HepG2 (cell line): Measurements from ENCODE around the gene RBM3. TPM values are rescaled to one million over a fixed set of nuclear protein-coding genes. Genes with fewer than 3 reads are reported as not detected.

Experiments used
- DNMT1 ChIP-seq: sonication (generic); formaldehyde crosslinking; IDR thresholded peaks from 2 replicates; pipeline ENCODE4 v1.5.1; 2020; ENCODE audit warnings: mild to moderate bottlenecking, missing genetic modification reagents
- FOXP4 ChIP-seq: sonication (generic); formaldehyde crosslinking; IDR thresholded peaks from 2 replicates; pipeline ENCODE4 v1.4.0; 2020; ENCODE audit warnings: missing genetic modification reagents
- HCFC1 ChIP-seq: fragments of 150-350 bp; IDR thresholded peaks from 2 replicates; pipeline ENCODE4 v1.6.1; 2014; ENCODE audit warnings: low read depth, low read length
- HIVEP1 ChIP-seq: sonication (generic); formaldehyde crosslinking; IDR thresholded peaks from 2 replicates; pipeline ENCODE4 v1.4.0; 2020; ENCODE audit warnings: mild to moderate bottlenecking, missing genetic modification reagents
- HNRNPUL1 ChIP-seq: fragments of 200-400 bp; formaldehyde crosslinking; IDR thresholded peaks from 2 replicates; pipeline ENCODE4 v1.6.1; 2017; ENCODE audit warnings: low read depth, mild to moderate bottlenecking, low read length, moderate library complexity
- HOXA5 ChIP-seq: sonication (generic); formaldehyde crosslinking; IDR thresholded peaks from 2 replicates; pipeline ENCODE4 v1.4.0; 2020; ENCODE audit warnings: missing genetic modification reagents
- KDM5B ChIP-seq: sonication (generic); formaldehyde crosslinking; IDR thresholded peaks from 2 replicates; pipeline ENCODE4 v1.4.0; 2020; ENCODE audit warnings: missing genetic modification reagents, mild to moderate bottlenecking, borderline replicate concordance
- MAFK ChIP-seq, 2 experiments: IDR thresholded peaks in 1 of 2; conservative IDR thresholded peaks in 1 of 2; 2 replicates each; pipeline ENCODE4 v1.6.1; 2011; ENCODE audit warnings: improper control_type of control experiment in 2 of 2, low read length in 2 of 2
- NFATC3 ChIP-seq: sonication (generic); formaldehyde crosslinking; IDR thresholded peaks from 2 replicates; pipeline ENCODE4 v1.5.1; 2020; ENCODE audit warnings: mild to moderate bottlenecking, missing genetic modification reagents
- SPEN ChIP-seq: sonication (generic); formaldehyde crosslinking; IDR thresholded peaks from 2 replicates; pipeline ENCODE4 v1.5.1; 2020; ENCODE audit warnings: low read depth, mild to moderate bottlenecking, missing genetic modification reagents
- ZC3H4 ChIP-seq: sonication (generic); formaldehyde crosslinking; IDR thresholded peaks from 2 replicates; pipeline ENCODE4 v1.4.0; 2020; ENCODE audit warnings: missing genetic modification reagents, borderline replicate concordance
- ZNF317 ChIP-seq: sonication (generic); formaldehyde crosslinking; IDR thresholded peaks from 2 replicates; pipeline ENCODE4 v1.5.0; 2020; ENCODE audit warnings: mild to moderate bottlenecking, missing genetic modification reagents
- ZNF547 ChIP-seq: sonication (generic); formaldehyde crosslinking; IDR thresholded peaks from 2 replicates; pipeline ENCODE4 v1.5.1; 2020; ENCODE audit warnings: mild to moderate bottlenecking, missing genetic modification reagents
- polyA plus RNA-seq, 8 experiments: library from polyadenylated mRNA; depleted of rRNA in 3 of 8; stranded (reverse) in 7 of 8; unstranded in 1 of 8; fragments of >200 nt; fragmentation: Illumina TruSeq in 4 of 8; extraction: Trizol in 4 of 8; gene quantifications; 2 replicates each; pipeline versions ENCODE4 v1.2.1 to v1.2.3, GENCODE V29; 2011 to 2016; ENCODE audit warnings: low read depth in 4 of 8, missing spikeins in 1 of 8, mixed read lengths in 1 of 8; ENCODE audit not compliant: insufficient read depth in 1 of 8
- total RNA-seq, 5 experiments: library from RNA; depleted of rRNA; stranded (reverse); fragments of >200 nt; fragmentation: Illumina TruSeq; extraction: Trizol; gene quantifications; 2 replicates each; pipeline ENCODE4 v1.2.3, GENCODE V29; 2016; ENCODE audit warnings: low read depth in 1 of 5
- TF ChIP-seq, protein P1 (sequence below): sonication (generic); formaldehyde crosslinking; IDR thresholded peaks from 2 replicates; pipeline ENCODE4 v1.5.0; 2020; ENCODE audit warnings: missing genetic modification reagents
- TF ChIP-seq, protein P2 (sequence below): sonication (generic); formaldehyde crosslinking; IDR thresholded peaks from 2 replicates; pipeline ENCODE4 v1.5.1; 2020; ENCODE audit warnings: mild to moderate bottlenecking, moderate library complexity, missing genetic modification reagents

RBM3 gene
- total and polyA plus RNA-seq, 2 of the 13 experiments (the other 11 are each of a cell fraction or from before 2014, with no cell fraction given): 123 to 182 TPM

DNA sequence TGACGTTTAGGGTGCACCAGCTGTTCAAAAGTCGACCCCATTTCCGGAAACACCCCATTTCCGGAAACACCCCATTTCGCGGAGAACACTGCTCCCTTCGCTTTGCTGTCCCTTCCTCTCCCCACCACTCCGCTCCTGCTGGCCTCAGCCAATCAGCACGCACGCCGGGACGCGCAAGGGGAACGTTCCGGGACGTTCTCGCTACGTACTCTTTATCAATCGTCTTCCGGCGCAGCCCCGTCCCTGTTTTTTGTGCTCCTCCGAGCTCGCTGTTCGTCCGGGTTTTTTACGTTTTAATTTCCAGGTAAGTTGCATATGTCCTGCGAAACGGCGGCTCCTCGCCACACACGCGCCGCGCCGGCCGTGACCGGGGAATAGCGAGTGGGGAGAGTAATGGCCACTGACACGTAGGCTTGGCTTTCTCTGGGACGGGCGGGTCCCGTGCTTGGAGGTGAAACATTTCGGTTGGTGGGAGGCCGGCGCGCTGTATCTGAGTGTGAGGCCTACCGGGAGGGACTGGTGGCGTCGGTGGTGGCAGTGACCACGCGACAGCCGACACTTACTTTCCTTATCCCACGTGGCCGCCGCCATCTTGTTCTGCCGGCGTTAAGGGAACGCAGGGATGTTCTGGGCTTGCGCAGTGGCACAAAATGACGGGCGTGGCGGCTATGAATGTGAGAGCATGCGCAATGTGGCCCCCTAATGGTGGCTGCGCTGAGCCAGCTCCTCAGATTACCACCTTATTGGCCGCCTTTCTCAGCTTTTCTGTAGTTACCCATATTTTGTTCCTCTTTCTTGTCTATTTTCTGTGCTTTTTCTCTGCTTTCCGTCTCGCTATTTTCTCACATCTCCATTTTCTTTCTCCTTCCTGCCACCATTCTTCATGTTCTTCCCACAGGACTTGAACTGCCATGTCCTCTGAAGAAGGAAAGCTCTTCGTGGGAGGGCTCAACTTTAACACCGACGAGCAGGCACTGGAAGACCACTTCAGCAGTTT is at the start of gene RBM3 (continued):
- TF ChIP-seq ZC3H4 (CRISPR knock-in tag) (peak; percentile 94; the same call in 1 of the 2 replicates), HCFC1 (no peak; the same call in 1 of the 2 replicates), FOXP4 (CRISPR knock-in tag) (0 out of 2 replicates have a peak, but pooled peaks have one; percentile 2), ZNF317 (CRISPR knock-in tag) (peak; percentile 71), MAFK (conservative IDR thresholded peaks at IDR 0.05 in 1 of 2, IDR thresholded peaks at IDR 0.05 in 1 of 2; ENCODE audit: low read length in 2 of 2) (no peak), NFATC3 (no peak), HIVEP1 (CRISPR knock-in tag) (no peak), HOXA5 (no peak; the same call in 1 of the 2 replicates), SPEN (CRISPR knock-in tag) (no peak; the same call in 1 of the 2 replicates), HNRNPUL1 (no peak), ZNF547 (peak; percentile 74; the same call in 1 of the 2 replicates), DNMT1 (CRISPR knock-in tag) (no peak), KDM5B (peak; percentile 66; the same call in 1 of the 2 replicates)
- TF ChIP-seq, protein P1, sequence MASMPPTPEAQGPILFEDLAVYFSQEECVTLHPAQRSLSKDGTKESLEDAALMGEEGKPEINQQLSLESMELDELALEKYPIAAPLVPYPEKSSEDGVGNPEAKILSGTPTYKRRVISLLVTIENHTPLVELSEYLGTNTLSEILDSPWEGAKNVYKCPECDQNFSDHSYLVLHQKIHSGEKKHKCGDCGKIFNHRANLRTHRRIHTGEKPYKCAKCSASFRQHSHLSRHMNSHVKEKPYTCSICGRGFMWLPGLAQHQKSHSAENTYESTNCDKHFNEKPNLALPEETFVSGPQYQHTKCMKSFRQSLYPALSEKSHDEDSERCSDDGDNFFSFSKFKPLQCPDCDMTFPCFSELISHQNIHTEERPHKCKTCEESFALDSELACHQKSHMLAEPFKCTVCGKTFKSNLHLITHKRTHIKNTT (CRISPR knock-in tag): no peak
- TF ChIP-seq, protein P2, sequence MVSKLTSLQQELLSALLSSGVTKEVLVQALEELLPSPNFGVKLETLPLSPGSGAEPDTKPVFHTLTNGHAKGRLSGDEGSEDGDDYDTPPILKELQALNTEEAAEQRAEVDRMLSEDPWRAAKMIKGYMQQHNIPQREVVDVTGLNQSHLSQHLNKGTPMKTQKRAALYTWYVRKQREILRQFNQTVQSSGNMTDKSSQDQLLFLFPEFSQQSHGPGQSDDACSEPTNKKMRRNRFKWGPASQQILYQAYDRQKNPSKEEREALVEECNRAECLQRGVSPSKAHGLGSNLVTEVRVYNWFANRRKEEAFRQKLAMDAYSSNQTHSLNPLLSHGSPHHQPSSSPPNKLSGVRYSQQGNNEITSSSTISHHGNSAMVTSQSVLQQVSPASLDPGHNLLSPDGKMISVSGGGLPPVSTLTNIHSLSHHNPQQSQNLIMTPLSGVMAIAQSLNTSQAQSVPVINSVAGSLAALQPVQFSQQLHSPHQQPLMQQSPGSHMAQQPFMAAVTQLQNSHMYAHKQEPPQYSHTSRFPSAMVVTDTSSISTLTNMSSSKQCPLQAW (CRISPR knock-in tag): peak; percentile 78
